Esophagus muscularis mucosa (tissue), 3 donors: ENCODE results near the gene BTBD17.

ENCODE experiments used
- CTCF ChIP-seq, 3 experiments: fragments of 200-600 bp in 2 of 3; fragments of 450-650 bp in 1 of 3; sonication (generic) in 2 of 3; IDR thresholded peaks; one replicate each; pipeline ENCODE4 v1.5.1; 2017 to 2019; ENCODE audit warnings: antibody characterized with exemption in 3 of 3, mild to moderate bottlenecking in 2 of 3, moderate library complexity in 1 of 3
- POLR2A ChIP-seq: fragments of 450-650 bp; IDR thresholded peaks from one replicate; pipeline ENCODE4 v1.6.1; 2017; ENCODE audit warnings: antibody characterized with exemption, moderate library complexity, mild to moderate bottlenecking, low read depth
- POLR2AphosphoS5 ChIP-seq, 2 donors: sonication (generic); formaldehyde crosslinking; IDR thresholded peaks; one replicate each; pipeline ENCODE4 v1.6.1; 2017; ENCODE audit warnings: antibody characterized with exemption in 2 of 2

- TF ChIP-seq CTCF (IDR thresholded peaks at IDR 0.05) (no peak), POLR2A (no peak), POLR2AphosphoS5 (IDR thresholded peaks at IDR 0.05) (no peak)
Observed at GRCh38 chr17:74408262-74408661, 46.6 kb upstream of the BTBD17 start.
